ENCODE data around the gene HMSD. TPM values are rescaled to one million over a fixed set of nuclear protein-coding genes. Genes with fewer than 3 reads are reported as not detected.
A peak's percentile ranks its signal among the peaks of the same experiment; 100 is the strongest.

Gene HMSD
- total and polyA plus RNA-seq, 2 donors from 2014 or later, result 1.4 TPM; not detected in 1

DNA sequence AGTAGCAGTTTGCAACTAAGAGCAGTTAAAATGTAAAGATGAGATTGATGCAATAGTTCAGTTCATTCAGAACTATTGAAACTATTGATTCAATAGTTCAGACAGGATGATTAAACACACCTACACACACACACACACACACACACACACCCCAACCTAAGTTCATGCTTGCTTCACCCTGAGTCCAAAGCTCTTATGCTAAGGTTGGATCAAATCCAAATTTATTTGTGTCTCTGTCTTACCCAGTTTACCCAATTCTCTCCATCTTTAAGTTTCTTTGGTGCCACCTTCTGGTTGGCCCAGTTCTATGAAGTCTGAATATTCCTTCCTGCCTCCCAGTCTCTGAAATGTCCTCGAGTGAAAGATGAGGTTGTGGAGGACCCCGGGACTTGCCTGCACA, 25.9 kb downstream of the HMSD start:
- Histone ChIP-seq H3K27ac (ENCODE audit: low read depth in 2 of 2, low read length in 2 of 2) (no peak overlapping the region), H3K36me3 (ENCODE audit: control insufficient read depth in 2 of 3, insufficient read depth in 3 of 3, low read length in 3 of 3) (no peaks in the 10 kb centered on the region), H3K4me1 (ENCODE audit: control insufficient read depth in 2 of 3, insufficient read depth in 2 of 3, low read depth in 1 of 3, low read length in 3 of 3) (no peaks in the 10 kb centered on the region), H3K27me3 (ENCODE audit: control insufficient read depth, insufficient read depth, low read length) (no peaks in the 10 kb centered on the region), H3K9ac (ENCODE audit: low read length in 3 of 3) (no peak overlapping the region), H3K4me3 (ENCODE audit: low read length in 3 of 3) (no peak overlapping the region), H3K9me3 (ENCODE audit: control insufficient read depth in 2 of 3, insufficient read depth in 1 of 3, low read length in 3 of 3) (no peaks in the 10 kb centered on the region)
- intact Hi-C loops (cut with DNase I), result no loop called here
- FAIRE-seq (no peak), DNase-seq (no peak)
- TF ChIP-seq CTCF (IDR thresholded peaks at IDR 0.05; ENCODE audit: borderline replicate concordance, extremely low read depth, insufficient read depth), result no peak

- H3K4me1 ChIP-seq (ENCODE audit: control insufficient read depth in 2 of 3, insufficient read depth in 2 of 3, low read depth in 1 of 3, low read length in 3 of 3), result no peaks in the 10 kb centered on the region
- H3K9me3 ChIP-seq (ENCODE audit: control insufficient read depth in 2 of 3, insufficient read depth in 1 of 3, low read length in 3 of 3), result no peaks in the 10 kb centered on the region
- H3K36me3 ChIP-seq (ENCODE audit: control insufficient read depth in 2 of 3, insufficient read depth in 3 of 3, low read length in 3 of 3), result no peaks in the 10 kb centered on the region
- FAIRE-seq (no peak), DNase-seq (no peak)
- H3K27ac ChIP-seq (ENCODE audit: low read depth in 2 of 2, low read length in 2 of 2), result no peak overlapping the region
- intact Hi-C loops (cut with DNase I), result no loop called here
- no peak for TF ChIP-seq CTCF (IDR thresholded peaks at IDR 0.05; ENCODE audit: borderline replicate concordance, extremely low read depth, insufficient read depth)
- no peak overlapping the region for H3K4me3 ChIP-seq (ENCODE audit: low read length in 3 of 3)
- no peak overlapping the region for H3K9ac ChIP-seq (ENCODE audit: low read length in 3 of 3)
- H3K27me3 ChIP-seq (ENCODE audit: control insufficient read depth, insufficient read depth, low read length), result no peaks in the 10 kb centered on the region
Measured at GRCh38 chr18:63975628-63976027, 26.5 kb downstream of the HMSD start.

DNA sequence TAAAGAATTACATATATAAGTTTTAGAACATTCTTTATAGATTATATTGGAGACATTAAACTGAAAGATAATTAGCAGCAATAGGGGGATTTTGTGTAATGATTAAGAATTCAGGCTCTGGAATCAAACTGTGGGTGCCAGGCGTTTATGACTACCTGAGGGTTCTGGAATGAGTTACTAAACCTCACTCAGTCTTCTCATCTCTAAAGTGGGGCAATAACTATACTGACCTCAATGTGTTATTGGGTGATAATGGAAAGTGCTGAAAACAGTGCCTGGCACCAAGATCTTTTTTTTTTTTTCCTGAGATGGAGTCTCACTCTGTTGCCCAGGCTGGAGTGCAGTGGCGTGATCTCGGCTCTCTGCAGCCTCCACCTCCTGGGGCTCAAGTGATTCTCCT, 27.9 kb downstream of the HMSD start:
- no peaks in the 10 kb centered on the region for H3K9me3 ChIP-seq (ENCODE audit: control insufficient read depth in 2 of 3, insufficient read depth in 1 of 3, low read length in 3 of 3)
- TF ChIP-seq CTCF (IDR thresholded peaks at IDR 0.05; ENCODE audit: borderline replicate concordance, extremely low read depth, insufficient read depth), result no peak
- DNase-seq (no peak), FAIRE-seq (no peak)
- H3K36me3 ChIP-seq (ENCODE audit: control insufficient read depth in 2 of 3, insufficient read depth in 3 of 3, low read length in 3 of 3), result no peaks in the 10 kb centered on the region
- no peak overlapping the region for H3K4me3 ChIP-seq (ENCODE audit: low read length in 3 of 3)
- no peaks in the 10 kb centered on the region for H3K4me1 ChIP-seq (ENCODE audit: control insufficient read depth in 2 of 3, insufficient read depth in 2 of 3, low read depth in 1 of 3, low read length in 3 of 3)
- no peak overlapping the region for H3K27ac ChIP-seq (ENCODE audit: low read depth in 2 of 2, low read length in 2 of 2)
- no peaks in the 10 kb centered on the region for H3K27me3 ChIP-seq (ENCODE audit: control insufficient read depth, insufficient read depth, low read length)
- H3K9ac ChIP-seq (ENCODE audit: low read length in 3 of 3), result no peak overlapping the region
- intact Hi-C loops (cut with DNase I), result no loop called here

DNA sequence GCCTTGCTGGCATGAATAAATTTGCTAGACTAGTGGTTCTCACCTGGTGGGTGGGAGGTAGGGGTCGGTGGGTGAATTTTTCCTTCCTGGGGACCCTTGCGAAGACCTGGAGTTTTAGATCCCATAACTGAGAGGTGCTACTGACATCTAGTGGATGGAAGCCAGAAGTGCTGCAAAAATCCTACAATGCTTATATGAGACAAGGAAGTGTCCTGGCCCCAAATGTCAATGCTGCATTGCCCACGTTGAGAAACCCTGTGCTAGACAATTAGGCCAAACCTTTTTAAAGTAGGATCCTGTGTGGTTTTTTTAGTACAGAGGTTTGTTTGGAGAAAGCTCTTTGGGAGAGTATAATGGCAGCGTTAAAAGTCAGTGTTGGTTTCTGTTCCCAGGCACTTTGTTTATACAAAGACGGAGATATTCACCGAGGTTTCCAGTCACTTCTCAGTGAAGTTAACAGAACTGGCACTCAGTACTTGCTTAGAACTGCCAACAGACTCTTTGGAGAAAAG, 30.4 kb downstream of the HMSD start:
- no peak for FAIRE-seq

More for the DNA sequence above, 30.4 kb downstream of the HMSD start:
- peak; percentile 82 for TF ChIP-seq CTCF (IDR thresholded peaks at IDR 0.05; ENCODE audit: borderline replicate concordance, extremely low read depth, insufficient read depth)
- no peaks in the 10 kb centered on the region for H3K4me1 ChIP-seq (ENCODE audit: control insufficient read depth in 2 of 3, insufficient read depth in 2 of 3, low read depth in 1 of 3, low read length in 3 of 3)
- peak in 4 of 5 donors; percentile 58 to 88 (median 77) for DNase-seq
- H3K36me3 ChIP-seq (ENCODE audit: control insufficient read depth in 2 of 3, insufficient read depth in 3 of 3, low read length in 3 of 3), result no peaks in the 10 kb centered on the region
- H3K9ac ChIP-seq (ENCODE audit: low read length in 3 of 3), result peak overlapping the region in 1 of 3 donors; percentile 30
- no peaks in the 10 kb centered on the region for H3K9me3 ChIP-seq (ENCODE audit: control insufficient read depth in 2 of 3, insufficient read depth in 1 of 3, low read length in 3 of 3)
- peak overlapping the region; percentile 31 to 53 (median 42) for H3K4me3 ChIP-seq (ENCODE audit: low read length in 3 of 3)
- no peaks in the 10 kb centered on the region for H3K27me3 ChIP-seq (ENCODE audit: control insufficient read depth, insufficient read depth, low read length)
- intact Hi-C loops (cut with DNase I), result no loop called here
- H3K27ac ChIP-seq (ENCODE audit: low read depth in 2 of 2, low read length in 2 of 2), result no peak overlapping the region

All from kidney (tissue), 14 donors.